GM12873 (cell line): ENCODE results near the gene CLCN6.

ENCODE experiments used
- TF ChIP-seq, protein P1 (sequence below): IDR thresholded peaks from 2 replicates; pipeline ENCODE4 v1.5.1; 2012; ENCODE audit warnings: low read depth, mild to moderate bottlenecking, moderate library complexity, low read length, control low read depth; ENCODE audit not compliant: insufficient read depth; ENCODE audit errors: missing control alignments

CLCN6 gene

DNA sequence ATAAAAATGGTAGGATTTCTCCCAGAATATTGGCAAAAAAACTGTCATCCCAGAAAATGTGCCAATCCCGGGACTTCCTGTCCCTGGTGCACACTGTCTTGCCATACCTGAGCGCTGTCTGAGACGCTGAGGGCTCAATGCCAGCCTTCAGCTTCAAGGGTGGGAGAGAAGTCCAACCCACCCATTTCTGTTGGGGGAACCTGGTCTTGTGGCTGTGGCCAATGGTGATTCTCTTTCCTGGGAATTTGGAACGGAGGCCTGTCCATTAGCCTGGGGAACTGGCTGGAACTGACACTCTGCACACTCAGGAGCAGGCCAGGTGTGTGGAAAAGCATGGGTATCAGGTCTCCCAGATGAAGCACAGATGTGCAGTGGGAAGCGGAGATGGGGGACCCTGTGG, 6.9 kb upstream of the CLCN6 start:
- TF ChIP-seq, protein P1, sequence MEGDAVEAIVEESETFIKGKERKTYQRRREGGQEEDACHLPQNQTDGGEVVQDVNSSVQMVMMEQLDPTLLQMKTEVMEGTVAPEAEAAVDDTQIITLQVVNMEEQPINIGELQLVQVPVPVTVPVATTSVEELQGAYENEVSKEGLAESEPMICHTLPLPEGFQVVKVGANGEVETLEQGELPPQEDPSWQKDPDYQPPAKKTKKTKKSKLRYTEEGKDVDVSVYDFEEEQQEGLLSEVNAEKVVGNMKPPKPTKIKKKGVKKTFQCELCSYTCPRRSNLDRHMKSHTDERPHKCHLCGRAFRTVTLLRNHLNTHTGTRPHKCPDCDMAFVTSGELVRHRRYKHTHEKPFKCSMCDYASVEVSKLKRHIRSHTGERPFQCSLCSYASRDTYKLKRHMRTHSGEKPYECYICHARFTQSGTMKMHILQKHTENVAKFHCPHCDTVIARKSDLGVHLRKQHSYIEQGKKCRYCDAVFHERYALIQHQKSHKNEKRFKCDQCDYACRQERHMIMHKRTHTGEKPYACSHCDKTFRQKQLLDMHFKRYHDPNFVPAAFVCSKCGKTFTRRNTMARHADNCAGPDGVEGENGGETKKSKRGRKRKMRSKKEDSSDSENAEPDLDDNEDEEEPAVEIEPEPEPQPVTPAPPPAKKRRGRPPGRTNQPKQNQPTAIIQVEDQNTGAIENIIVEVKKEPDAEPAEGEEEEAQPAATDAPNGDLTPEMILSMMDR = no peak

DNA sequence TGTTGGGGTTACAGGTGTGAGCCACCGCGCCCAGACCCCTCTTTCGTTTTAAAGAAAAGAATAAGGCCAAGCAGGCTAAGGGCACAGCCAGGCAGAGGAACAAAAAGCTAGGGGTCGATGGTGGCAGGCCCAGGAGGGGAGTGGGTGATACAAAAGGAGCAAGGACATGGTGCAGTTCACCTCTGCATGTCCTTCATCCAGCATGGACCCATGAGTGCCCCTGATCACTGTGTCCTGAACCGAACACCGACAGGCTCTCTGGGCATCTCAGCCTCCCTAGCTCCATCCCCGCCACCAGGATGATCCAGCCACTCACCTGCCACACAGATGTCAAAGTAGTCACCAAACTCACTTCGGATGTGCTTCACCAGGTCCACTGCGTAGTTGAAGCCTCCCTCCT, 6.1 kb upstream of the CLCN6 start:
- TF ChIP-seq, protein P1 = no peak

DNA sequence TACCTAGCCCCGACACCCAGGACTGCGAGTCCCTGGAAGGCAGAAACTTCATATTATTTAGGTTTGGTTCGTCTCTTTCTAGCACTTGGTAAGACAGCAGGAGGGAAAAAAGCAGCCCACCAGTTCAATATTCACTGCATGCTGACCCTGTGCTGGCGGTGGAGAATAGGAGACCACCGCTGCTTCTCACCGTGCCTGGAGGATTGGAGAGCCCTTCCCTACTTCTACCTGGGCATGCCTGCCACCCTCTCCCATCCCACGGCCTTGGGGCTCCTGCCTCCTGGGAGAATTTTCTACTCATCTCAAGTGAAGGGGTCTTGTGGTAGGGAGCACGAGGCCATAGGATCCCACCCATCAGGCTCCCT, 5.6 kb upstream of the CLCN6 start:
- TF ChIP-seq, protein P1 = no peak

DNA sequence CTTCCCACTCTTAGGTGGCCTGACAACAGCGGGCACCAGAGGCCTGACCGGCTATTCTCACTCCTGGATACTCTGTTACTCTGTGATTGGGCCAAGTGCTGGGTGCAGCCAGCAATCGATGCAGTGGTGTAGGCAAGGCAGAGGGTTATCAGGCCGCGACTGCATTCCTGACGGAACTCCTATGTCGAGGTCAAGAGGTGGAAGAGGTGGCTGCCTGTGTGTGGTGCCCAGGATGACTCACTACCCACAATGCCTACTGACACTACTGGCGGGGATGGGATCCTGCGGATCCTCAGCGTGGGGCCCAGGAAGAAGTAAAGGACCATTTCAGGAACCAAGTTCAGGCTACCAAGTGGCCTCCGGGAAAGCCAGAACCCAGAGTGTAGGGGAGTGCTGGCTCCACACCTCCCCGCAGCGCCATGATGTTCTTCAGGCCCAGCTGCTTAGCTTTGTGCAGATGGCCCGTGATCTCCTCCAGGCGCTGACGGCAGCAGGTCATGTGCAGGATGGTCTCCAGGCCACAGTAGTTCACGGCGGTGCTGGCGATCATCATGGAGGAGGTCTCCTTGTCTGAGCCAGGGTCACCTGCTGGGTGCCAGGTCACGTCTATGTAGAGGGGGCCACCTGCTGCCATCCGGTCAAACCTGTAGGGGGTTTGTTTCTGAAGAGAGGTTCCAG, 5.1 kb upstream of the CLCN6 start:
- TF ChIP-seq, protein P1 = no peak

DNA sequence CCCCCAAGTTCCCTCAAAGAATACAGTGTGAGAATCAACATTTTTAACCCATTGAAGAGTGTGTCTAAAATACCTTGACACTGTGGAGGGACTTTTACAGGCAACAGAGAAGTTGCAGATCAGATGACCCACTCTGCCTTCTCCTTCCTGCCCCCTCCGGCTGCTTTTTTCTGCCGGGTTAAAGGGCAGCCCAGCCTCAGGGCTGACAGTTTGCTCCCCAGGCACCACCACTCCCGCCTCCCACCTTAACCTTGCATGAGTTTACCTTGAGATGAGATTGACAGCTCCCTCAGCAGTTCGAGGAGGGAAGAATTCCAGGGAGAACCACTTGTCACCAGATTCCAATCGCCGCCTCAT, 3.4 kb upstream of the CLCN6 start:
- TF ChIP-seq, protein P1 = no peak

DNA sequence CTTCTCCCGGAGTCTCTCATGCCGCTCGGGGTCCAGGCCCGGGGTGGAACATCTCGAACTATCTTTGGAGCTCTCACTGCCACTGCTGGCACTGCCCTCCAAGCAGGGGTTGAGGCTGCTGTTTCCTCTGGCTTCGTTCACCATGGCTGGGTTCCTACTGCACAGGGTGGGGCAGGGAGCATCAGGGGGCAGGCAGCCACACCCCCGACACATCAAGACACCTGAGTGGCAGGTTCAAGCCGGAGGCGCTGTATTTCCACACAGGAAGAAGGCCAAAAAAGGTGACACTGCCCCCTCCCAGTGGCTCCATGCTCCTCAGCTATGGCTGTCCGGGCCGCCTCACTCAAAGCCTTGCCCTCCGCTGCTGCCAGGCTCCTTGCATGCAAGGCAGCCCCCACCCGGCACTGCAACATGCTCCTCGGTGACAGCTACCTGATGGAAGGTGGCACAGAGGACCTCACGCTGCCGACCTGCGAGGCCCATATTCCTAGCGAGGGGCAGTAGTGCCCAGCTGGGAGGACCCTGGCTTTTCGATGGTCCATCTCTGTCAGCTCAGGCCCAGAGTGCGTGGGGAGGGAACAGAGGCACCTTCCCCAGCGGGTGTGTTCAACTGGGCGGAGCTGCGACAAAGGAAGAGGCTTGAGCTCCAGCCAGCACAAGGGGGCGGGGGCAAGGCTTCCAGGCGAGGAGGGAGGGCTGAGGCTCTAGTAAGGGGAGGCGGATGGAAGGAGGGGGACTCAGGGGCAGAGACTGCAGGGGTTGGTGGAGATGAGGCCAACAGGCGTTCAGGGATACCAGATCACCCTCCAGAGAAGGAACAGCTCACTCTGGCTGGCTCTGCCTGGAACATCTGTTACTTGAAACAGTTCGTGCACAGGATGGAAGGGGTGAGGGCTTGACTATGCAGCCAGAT, 2.8 kb upstream of the CLCN6 start:
- TF ChIP-seq, protein P1 = no peak

DNA sequence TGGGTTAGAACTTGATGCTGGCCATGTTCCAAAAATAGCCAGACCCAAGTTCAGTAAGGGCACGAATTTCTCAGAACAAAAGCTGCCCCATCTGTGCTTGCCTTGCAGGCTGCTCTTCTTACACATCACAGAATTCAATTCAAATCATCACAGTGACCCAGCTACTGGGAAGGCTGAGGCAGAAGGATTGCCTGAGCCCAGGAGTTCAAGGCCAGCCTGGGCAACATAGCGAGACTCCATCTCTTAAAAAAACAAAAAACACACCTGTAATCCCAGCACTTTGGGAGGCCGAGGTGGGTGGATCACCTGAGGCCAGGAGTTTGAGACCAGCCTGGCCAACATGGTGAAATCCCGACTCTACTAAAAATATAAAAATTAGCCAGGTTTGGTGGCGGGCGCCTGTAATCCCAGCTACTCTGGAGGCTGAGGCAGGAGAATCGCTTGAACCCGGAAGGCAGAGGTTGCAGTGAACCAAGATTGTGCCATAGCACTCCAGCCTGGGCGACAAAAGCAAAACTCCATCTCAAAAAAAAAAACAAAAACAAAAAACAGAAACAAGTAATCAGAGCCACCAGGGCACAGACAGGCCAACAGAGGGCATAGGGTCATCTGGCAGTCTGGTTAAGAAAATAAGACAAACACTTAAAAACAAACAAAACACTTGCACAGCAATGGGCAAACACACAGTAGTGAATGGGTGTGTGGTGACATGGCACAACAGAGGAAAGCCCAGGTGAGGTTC, 1.9 kb upstream of the CLCN6 start:
- TF ChIP-seq, protein P1 = peak; percentile 6
